ENCODE data around the gene EHF. TPM values are rescaled to one million over a fixed set of nuclear protein-coding genes. Genes with fewer than 3 reads are reported as not detected.

The EHF gene
- total RNA-seq, 3 donors from 2014 or later: 125 to 372 (median 259) TPM

GRCh38 chr11:34606326-34607120 is 14.4 kb upstream of the EHF start:
- DNase-seq (no peak), ATAC-seq (no peak)
- TF ChIP-seq CTCF (IDR thresholded peaks at IDR 0.05): no peak
- Histone ChIP-seq H3K9me3 (no peaks in the 10 kb centered on the region), H3K4me3 (no peak overlapping the region), H3K36me3 (ENCODE audit: low read depth) (no peaks in the 10 kb centered on the region), H3K4me1 (ENCODE audit: low read depth) (peaks cover 10% of the 10 kb centered on the region)
- intact Hi-C loops (cut with DNase I, micrococcal nuclease): no loop called here

- Histone ChIP-seq H3K4me1 (ENCODE audit: low read depth) (no peaks in the 10 kb centered on the region), H3K9me3 (no peaks in the 10 kb centered on the region), H3K4me3 (no peak overlapping the region), H3K36me3 (ENCODE audit: low read depth) (no peaks in the 10 kb centered on the region)
- DNase-seq (no peak), ATAC-seq (no peak)
- TF ChIP-seq CTCF (IDR thresholded peaks at IDR 0.05): no peak
- intact Hi-C loops (cut with DNase I, micrococcal nuclease): no loop called here
Measured at GRCh38 chr11:34609187-34609751, 11.6 kb upstream of the EHF start.

- no peaks in the 10 kb centered on the region for H3K4me1 ChIP-seq (ENCODE audit: low read depth)
- DNase-seq: no peak
- peak; percentile 27 for ATAC-seq
- no peaks in the 10 kb centered on the region for H3K36me3 ChIP-seq (ENCODE audit: low read depth)
- H3K9me3 ChIP-seq: no peaks in the 10 kb centered on the region
- no peak overlapping the region for H3K4me3 ChIP-seq
- TF ChIP-seq CTCF (IDR thresholded peaks at IDR 0.05): no peak
- intact Hi-C loops (cut with DNase I, micrococcal nuclease): no loop called here
Measured at GRCh38 chr11:34609850-34610249, 11.0 kb upstream of the EHF start.

- no peak for DNase-seq
- no peaks in the 10 kb centered on the region for H3K4me1 ChIP-seq (ENCODE audit: low read depth)
- TF ChIP-seq CTCF (IDR thresholded peaks at IDR 0.05): no peak
- no peak overlapping the region for H3K4me3 ChIP-seq
- no peaks in the 10 kb centered on the region for H3K9me3 ChIP-seq
- intact Hi-C loops (cut with DNase I, micrococcal nuclease): no loop called here
- peak; percentile 35 for ATAC-seq
- no peaks in the 10 kb centered on the region for H3K36me3 ChIP-seq (ENCODE audit: low read depth)
Measured at GRCh38 chr11:34610324-34611041, 10.4 kb upstream of the EHF start.

- H3K4me1 ChIP-seq (ENCODE audit: low read depth): no peaks in the 10 kb centered on the region
- intact Hi-C loops (cut with DNase I, micrococcal nuclease): no loop called here
- H3K36me3 ChIP-seq (ENCODE audit: low read depth): no peaks in the 10 kb centered on the region
- ATAC-seq: no peak
- H3K9me3 ChIP-seq: no peaks in the 10 kb centered on the region
- no peak for DNase-seq
- no peak overlapping the region for H3K4me3 ChIP-seq
- TF ChIP-seq CTCF (IDR thresholded peaks at IDR 0.05): no peak
Measured at GRCh38 chr11:34613015-34613414, 7.9 kb upstream of the EHF start.
